Measurements from ENCODE around the gene GGCX.

GRCh38 chr2:85598594-85599340 lies 37.5 kb upstream of the GGCX start:
- TF ChIP-seq CTCF (IDR thresholded peaks at IDR 0.05; ENCODE audit: insufficient read depth, low read length, poor library complexity, severe bottlenecking): no peak
- no peak for TF ChIP-seq EZH2phosphoT487 (conservative IDR thresholded peaks at IDR 0.05; ENCODE audit: low read length)

Measured in SU-DHL-6 (cell line).